Immature natural killer cell (primary cell): ENCODE results near the gene MPO. TPM values are rescaled to one million over a fixed set of nuclear protein-coding genes. Genes with fewer than 3 reads are reported as not detected.

Source experiments
- DNase-seq, 3 donors: peaks; one replicate each; pipeline ENCODE4 v3.0.0; 2022; ENCODE audit warnings: mixed read lengths in 1 of 3
- H3K27ac Mint-ChIP-seq, 6 donors: one replicate each; pipeline ENCODE4 v1.8.0; 2020; ENCODE audit warnings: mixed read lengths in 6 of 6, mild to moderate bottlenecking in 5 of 6, inconsistent platforms in 4 of 6, moderate library complexity in 3 of 6
- H3K27me3 Mint-ChIP-seq, 3 donors: one replicate each; pipeline ENCODE4 v1.8.0; 2020 to 2021; ENCODE audit warnings: low read depth in 3 of 3, mild to moderate bottlenecking in 3 of 3, mixed read lengths in 3 of 3, moderate library complexity in 3 of 3, inconsistent platforms in 1 of 3
- H3K36me3 Mint-ChIP-seq, 3 donors: one replicate each; pipeline ENCODE4 v1.8.0; 2020; ENCODE audit warnings: mixed read lengths in 3 of 3, inconsistent platforms in 2 of 3, mild to moderate bottlenecking in 2 of 3
- H3K4me1 Mint-ChIP-seq, 2 donors: one replicate each; pipeline ENCODE4 v1.8.0; 2020; ENCODE audit warnings: inconsistent platforms in 2 of 2, mild to moderate bottlenecking in 2 of 2, mixed read lengths in 2 of 2, moderate library complexity in 1 of 2
- H3K4me3 Mint-ChIP-seq, 5 donors: one replicate each; pipeline ENCODE4 v1.8.0; 2020; ENCODE audit warnings: mild to moderate bottlenecking in 5 of 5, mixed read lengths in 5 of 5, inconsistent platforms in 3 of 5, moderate library complexity in 3 of 5
- H3K9me3 Mint-ChIP-seq, 6 donors: one replicate each; pipeline ENCODE4 v1.8.0; 2020; ENCODE audit warnings: mild to moderate bottlenecking in 6 of 6, mixed read lengths in 6 of 6, inconsistent platforms in 4 of 6, moderate library complexity in 3 of 6
- polyA plus RNA-seq, 3 donors: library from polyadenylated mRNA; unstranded; fragments of 300-500 nt; fragmentation: Illumina TruSeq; gene quantifications; one replicate each; pipeline ENCODE4 v1.2.3, GENCODE V29; 2021

MPO gene
- polyA plus RNA-seq, 3 donors from 2014 or later = not detected

DNA sequence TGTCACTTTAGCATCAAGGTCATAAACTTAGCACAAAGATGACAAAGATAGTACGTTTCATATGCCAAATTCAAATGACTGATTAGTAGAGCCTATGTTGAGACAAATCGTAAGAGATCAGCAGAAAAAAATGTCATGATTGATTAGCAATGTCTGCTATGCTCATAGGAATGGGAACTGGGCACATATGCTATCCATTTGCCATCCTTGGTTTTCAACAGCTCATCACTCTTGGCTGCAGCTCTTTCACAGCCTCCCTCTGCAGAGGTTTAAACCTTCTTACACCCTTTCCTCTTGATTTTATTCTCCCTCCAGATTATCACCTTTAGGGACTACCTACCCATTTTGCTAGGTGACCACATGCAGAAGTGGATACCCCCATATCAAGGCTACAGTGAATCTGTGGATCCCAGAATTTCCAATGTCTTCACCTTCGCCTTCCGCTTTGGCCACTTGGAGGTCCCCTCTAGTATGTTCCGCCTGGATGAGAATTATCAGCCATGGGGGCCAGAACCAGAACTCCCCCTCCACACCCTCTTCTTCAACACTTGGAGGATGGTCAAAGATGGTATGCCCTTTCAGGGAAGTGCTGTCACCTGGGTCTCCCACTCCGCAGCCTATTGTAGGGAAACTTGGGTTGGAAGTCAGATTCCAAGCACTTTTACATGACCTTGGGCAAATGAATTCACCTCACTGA, 16.2 kb downstream of the MPO start:
- H3K4me3 Mint-ChIP-seq = no peak overlapping the region
- no peak for DNase-seq
- H3K36me3 Mint-ChIP-seq = no peaks in the 10 kb centered on the region
- H3K27ac Mint-ChIP-seq = no peak overlapping the region
- H3K9me3 Mint-ChIP-seq = peaks cover 0 to 2% (median 0%) of the 10 kb centered on the region in 6 donors
- peaks cover 0 to 38% (median 11%) of the 10 kb centered on the region in 3 donors for H3K27me3 Mint-ChIP-seq
- H3K4me1 Mint-ChIP-seq = no peaks in the 10 kb centered on the region

DNA sequence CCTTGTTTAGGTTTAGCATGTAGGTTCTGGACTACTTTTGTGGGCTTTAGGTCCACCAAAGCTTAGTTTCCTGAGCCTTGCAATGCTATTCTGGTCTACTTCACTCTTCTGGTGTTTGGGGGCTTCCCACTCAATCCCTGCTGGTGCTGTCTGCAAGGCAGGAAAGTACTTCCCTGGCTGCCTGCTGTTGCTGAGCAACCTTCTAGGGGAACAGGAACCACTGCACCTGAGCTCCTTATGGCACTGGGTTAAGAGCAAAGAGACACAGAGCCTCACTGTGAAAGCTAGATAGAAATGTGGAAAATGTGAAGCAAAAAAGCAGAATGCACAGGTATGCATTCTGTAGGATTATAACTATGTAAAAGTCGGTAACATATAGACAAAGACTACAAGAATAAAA, 17.0 kb downstream of the MPO start:
- Mint-ChIP-seq H3K9me3 (peaks cover 0 to 2% (median 0%) of the 10 kb centered on the region in 6 donors), H3K27me3 (peaks cover 0 to 39% (median 11%) of the 10 kb centered on the region in 3 donors), H3K4me1 (no peaks in the 10 kb centered on the region), H3K4me3 (no peak overlapping the region), H3K27ac (no peak overlapping the region), H3K36me3 (no peaks in the 10 kb centered on the region)
- DNase-seq = no peak

DNA sequence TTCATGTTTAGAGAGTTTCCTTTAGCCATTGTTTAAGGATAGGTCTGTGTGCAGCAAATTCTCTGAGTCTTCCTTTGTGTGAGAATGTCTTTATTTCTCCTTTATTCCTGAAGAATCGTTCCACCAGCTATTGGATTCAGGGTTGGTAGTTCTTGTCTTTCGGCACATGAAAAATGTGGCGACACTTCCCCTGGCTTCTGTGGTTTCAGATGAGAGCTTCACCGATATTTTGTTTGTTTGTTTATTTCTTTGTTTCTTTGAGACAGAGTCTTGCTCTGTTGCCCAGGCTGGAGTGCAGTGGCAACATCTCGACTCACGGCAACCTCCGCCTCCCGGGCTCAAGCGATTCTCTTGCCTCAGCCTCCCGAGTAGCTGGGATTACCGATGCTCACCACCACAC, 18.6 kb downstream of the MPO start:
- Mint-ChIP-seq H3K4me3 (no peak overlapping the region), H3K27ac (no peak overlapping the region), H3K27me3 (peaks cover 0 to 42% (median 11%) of the 10 kb centered on the region in 3 donors), H3K4me1 (no peaks in the 10 kb centered on the region), H3K36me3 (no peaks in the 10 kb centered on the region), H3K9me3 (peaks cover 0 to 2% (median 0%) of the 10 kb centered on the region in 6 donors)
- DNase-seq = no peak

DNA sequence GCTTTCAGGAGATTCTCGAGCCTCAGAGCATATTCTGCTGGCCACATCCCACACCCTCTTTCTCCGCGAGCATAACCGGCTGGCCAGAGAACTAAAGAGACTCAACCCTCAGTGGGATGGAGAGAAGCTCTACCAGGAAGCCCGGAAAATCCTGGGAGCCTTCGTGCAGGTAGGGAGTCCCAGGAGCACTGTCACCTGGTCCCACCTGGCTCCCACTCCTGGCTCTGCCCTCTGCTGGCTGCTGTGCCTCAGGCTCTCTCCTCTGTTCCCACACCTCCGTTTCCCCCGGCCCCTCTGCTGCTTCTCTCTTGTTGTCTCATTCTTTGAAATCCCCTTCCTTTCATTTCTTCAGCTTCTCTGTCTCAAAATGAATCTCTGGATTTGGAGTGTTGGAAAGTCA, 25.9 kb downstream of the MPO start:
- Mint-ChIP-seq H3K4me3 (no peak overlapping the region), H3K36me3 (no peaks in the 10 kb centered on the region), H3K27me3 (peaks cover 0 to 10% (median 5%) of the 10 kb centered on the region in 3 donors), H3K4me1 (peaks cover under 1 to 4% of the 10 kb centered on the region in 2 donors), H3K27ac (no peak overlapping the region), H3K9me3 (no peaks in the 10 kb centered on the region)
- DNase-seq = no peak

DNA sequence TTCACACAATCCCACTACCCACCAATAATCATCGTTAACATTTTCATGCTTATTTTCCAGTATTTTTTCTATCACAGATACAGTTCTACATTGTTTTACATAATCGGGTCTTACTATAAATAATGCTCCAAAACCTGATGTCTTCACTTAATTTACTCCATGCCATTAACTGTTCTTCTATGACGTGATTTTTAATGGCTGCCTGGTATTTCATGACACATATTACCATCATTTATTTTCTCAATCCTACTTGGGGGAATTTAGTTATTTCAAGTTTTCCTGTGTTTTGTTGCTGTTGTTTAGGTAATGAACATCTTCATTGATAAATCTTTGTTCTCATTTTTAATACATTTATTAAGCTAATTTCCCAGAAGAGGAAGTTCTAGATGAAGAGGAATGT, 27.7 kb downstream of the MPO start:
- Mint-ChIP-seq H3K27ac (no peak overlapping the region), H3K27me3 (peaks cover 5 to 6% (median 5%) of the 10 kb centered on the region in 3 donors), H3K36me3 (no peaks in the 10 kb centered on the region), H3K4me3 (no peak overlapping the region), H3K9me3 (no peaks in the 10 kb centered on the region), H3K4me1 (peaks cover 12% of the 10 kb centered on the region in 2 donors)
- DNase-seq = no peak

DNA sequence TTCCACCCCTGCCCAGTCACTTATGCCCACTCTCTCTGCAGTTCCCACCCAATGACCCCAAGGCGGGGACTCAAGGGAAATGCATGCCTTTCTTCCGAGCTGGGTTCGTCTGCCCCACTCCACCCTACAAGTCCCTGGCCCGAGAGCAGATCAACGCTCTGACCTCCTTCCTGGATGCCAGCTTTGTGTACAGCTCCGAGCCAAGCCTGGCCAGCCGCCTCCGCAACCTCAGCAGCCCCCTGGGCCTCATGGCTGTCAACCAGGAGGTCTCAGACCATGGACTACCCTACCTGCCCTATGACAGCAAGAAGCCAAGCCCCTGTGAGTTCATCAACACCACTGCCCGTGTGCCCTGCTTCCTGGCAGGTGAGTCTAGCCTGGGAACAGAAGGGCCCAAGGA, 28.6 kb downstream of the MPO start:
- no peak overlapping the region for H3K4me3 Mint-ChIP-seq
- no peaks in the 10 kb centered on the region for H3K9me3 Mint-ChIP-seq
- H3K4me1 Mint-ChIP-seq = peaks cover 20 to 21% of the 10 kb centered on the region in 2 donors
- peaks cover 5% of the 10 kb centered on the region in 3 donors for H3K27me3 Mint-ChIP-seq
- no peaks in the 10 kb centered on the region for H3K36me3 Mint-ChIP-seq
- DNase-seq = no peak
- H3K27ac Mint-ChIP-seq = no peak overlapping the region

DNA sequence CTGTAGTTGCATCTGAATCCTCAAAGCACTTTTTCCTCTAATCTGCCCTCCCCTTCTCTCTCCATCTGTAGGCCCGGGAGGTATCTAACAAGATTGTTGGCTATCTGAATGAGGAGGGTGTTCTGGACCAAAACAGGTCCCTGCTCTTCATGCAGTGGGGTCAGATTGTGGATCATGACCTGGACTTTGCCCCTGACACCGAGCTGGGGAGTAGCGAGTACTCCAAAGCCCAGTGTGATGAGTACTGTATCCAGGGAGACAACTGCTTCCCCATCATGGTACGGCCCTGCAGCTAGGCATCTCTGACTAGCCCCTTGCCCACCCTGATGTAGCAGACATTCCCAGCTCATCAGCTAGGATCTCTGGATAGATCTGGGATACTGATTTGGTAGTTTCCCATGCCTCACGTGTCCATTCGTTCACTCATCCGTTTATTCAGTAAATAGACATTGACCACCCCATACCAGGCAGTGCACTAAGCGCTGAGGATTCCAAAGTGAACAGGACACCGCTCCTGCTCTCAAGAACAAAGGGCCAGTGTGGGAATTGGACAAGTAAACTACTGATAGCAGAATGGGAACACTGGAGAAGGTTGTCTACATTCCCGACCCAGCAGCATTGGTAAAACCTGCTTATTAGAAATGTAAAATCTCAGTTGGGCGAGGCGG, 30.3 kb downstream of the MPO start:
- Mint-ChIP-seq H3K4me3 (peak overlapping the region; percentile 27 to 77 (median 51)), H3K27ac (no peak overlapping the region), H3K36me3 (no peaks in the 10 kb centered on the region), H3K27me3 (peaks cover 0 to 5% (median 5%) of the 10 kb centered on the region in 3 donors), H3K4me1 (peaks cover 20 to 29% of the 10 kb centered on the region in 2 donors), H3K9me3 (no peaks in the 10 kb centered on the region)
- DNase-seq = no peak

DNA sequence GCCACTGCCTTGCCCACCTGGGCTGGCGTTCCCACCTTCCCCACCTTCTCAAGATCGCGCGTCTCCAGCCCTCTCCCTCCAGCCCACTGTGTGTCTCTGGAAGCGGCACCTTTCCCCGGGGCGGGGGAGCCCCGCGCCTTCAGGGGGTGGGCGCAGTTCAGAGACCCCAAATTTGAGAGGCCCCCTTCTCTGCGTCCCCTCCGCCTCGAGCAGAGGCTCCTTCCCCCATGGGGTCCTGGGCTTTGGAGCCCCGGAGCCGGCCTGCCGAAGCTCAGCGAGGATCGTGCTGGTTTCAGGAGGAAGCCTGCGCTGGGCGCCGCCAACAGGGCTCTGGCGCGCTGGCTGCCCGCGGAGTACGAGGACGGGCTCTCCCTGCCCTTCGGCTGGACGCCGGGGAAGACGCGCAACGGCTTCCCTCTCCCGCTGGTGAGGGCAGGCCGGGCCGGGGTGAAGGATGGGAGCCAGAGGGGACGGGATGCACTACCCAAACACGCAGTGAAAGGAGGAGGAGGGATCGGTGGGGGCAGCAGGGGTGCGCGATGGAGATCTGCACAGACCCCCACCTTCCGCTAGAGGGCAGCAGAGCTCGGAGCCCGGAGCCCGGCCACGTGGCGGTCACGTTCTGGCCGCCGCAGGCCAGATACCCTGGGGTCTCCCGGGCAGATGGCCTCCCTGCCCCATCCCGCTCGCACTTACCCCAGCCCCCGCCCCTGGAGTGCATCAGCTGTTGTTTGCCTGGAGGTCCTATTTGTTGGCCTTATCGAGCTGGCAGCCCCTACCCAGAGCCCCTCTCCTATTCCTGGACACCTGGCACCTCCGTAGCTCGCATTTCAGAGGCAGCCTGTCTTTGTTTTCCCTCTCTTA, 31.2 kb downstream of the MPO start:
- no peaks in the 10 kb centered on the region for H3K36me3 Mint-ChIP-seq
- H3K27me3 Mint-ChIP-seq = peaks cover 0 to 5% (median 2%) of the 10 kb centered on the region in 3 donors
- peaks cover 20 to 29% of the 10 kb centered on the region in 2 donors for H3K4me1 Mint-ChIP-seq
- no peaks in the 10 kb centered on the region for H3K9me3 Mint-ChIP-seq
- no peak overlapping the region for H3K27ac Mint-ChIP-seq
- peak overlapping the region; percentile 72 to 84 (median 77) for H3K4me3 Mint-ChIP-seq
- peak; percentile 71 to 75 (median 74) for DNase-seq

DNA sequence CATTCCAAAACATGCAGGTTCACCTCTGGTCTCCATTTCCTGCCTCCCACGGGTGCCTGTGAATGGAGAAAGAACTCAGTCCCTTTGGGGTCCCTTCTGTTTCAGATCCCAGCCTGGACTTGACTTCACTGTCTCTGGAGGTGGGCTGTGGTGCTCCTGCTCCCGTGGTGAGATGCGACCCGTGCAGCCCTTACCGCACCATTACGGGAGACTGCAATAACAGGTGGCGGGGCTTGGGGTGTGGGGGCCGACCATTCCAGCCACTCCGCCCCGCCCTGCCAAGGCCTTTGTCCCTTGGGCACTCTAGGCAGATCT, 31.8 kb downstream of the MPO start:
- no peak for DNase-seq
- peaks cover 0 to 5% (median 2%) of the 10 kb centered on the region in 3 donors for H3K27me3 Mint-ChIP-seq
- no peak overlapping the region for H3K27ac Mint-ChIP-seq
- no peaks in the 10 kb centered on the region for H3K9me3 Mint-ChIP-seq
- H3K4me1 Mint-ChIP-seq = peaks cover 20 to 29% of the 10 kb centered on the region in 2 donors
- peaks cover 0 to 3% (median 0%) of the 10 kb centered on the region in 3 donors for H3K36me3 Mint-ChIP-seq
- peak overlapping the region; percentile 23 to 84 (median 54) for H3K4me3 Mint-ChIP-seq

DNA sequence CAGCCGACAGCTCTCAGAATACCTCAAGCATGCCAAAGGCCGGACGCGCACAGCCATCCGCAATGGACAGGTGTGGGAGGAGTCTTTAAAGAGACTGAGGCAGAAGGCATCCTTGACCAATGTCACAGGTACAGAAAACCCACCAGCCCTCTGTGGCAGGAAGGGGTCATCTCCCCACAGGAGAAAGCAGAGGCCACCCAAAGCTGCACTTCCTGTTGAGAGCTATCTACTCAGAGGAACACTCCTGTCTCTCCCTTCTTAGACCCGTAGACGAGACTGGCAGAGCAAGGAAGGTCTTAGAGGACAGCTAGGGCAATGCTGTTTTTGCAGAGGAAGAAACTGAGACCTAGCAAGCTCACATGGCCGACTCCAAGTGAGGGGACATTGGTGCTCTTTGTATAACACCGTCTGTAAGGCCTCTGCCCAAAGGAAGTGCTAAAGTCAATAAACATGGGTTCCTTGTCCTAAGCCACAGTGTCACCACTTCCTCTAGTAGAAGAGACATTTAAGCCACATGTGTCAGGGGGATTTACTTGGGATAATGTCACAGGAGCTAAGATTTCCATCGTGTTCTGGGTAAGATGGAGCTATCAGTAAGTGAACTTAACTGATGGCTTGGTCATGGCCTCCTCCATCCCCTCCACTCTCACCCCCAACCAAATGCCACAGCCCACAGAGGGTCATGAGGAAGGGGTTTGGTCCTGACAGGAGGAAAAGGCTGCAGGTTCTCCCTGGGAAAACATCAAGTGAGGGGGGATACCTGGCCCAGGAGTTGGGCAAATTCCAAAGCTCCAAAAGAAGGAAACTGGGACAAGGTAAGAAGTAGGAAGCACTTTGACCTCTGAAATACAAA, 33.0 kb downstream of the MPO start:
- peak overlapping the region in 5 of 6 donors; percentile 4 to 79 (median 71) for H3K27ac Mint-ChIP-seq
- peak overlapping the region; percentile 15 to 64 (median 28) for H3K4me3 Mint-ChIP-seq
- H3K9me3 Mint-ChIP-seq = peaks cover 0 to under 1% (median 0%) of the 10 kb centered on the region in 6 donors
- peaks cover 20 to 29% of the 10 kb centered on the region in 2 donors for H3K4me1 Mint-ChIP-seq
- H3K27me3 Mint-ChIP-seq = peaks cover 0 to 5% (median 1%) of the 10 kb centered on the region in 3 donors
- DNase-seq = peak in 2 of 3 donors; percentile 8 to 10
- peaks cover 0 to 3% (median 0%) of the 10 kb centered on the region in 3 donors for H3K36me3 Mint-ChIP-seq

DNA sequence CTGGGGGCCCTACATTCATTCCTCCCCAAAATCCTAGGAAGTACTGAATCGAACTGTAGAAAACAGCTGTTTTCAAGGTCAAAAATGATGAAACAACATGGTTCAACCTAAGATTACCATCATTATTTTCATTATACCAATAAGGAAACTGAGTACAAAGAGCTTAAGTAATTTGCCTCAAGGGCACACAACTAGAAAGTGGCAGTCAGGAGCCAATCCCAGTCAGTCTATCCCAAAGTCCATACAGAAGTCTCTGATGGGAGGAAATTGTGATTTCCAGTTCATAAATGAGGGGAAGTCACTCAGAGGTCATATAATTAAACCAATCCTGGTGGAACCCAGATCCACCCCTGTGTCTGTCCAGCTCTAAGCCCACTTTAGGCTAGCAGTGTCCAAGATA, 34.0 kb downstream of the MPO start:
- H3K4me1 Mint-ChIP-seq = peaks cover 20 to 29% of the 10 kb centered on the region in 2 donors
- DNase-seq = no peak
- H3K36me3 Mint-ChIP-seq = peaks cover 0 to 3% (median 0%) of the 10 kb centered on the region in 3 donors
- H3K27me3 Mint-ChIP-seq = peaks cover 2 to 5% (median 2%) of the 10 kb centered on the region in 3 donors
- no peak overlapping the region for H3K27ac Mint-ChIP-seq
- H3K9me3 Mint-ChIP-seq = peaks cover 0 to 1% (median 0%) of the 10 kb centered on the region in 6 donors
- H3K4me3 Mint-ChIP-seq = no peak overlapping the region

DNA sequence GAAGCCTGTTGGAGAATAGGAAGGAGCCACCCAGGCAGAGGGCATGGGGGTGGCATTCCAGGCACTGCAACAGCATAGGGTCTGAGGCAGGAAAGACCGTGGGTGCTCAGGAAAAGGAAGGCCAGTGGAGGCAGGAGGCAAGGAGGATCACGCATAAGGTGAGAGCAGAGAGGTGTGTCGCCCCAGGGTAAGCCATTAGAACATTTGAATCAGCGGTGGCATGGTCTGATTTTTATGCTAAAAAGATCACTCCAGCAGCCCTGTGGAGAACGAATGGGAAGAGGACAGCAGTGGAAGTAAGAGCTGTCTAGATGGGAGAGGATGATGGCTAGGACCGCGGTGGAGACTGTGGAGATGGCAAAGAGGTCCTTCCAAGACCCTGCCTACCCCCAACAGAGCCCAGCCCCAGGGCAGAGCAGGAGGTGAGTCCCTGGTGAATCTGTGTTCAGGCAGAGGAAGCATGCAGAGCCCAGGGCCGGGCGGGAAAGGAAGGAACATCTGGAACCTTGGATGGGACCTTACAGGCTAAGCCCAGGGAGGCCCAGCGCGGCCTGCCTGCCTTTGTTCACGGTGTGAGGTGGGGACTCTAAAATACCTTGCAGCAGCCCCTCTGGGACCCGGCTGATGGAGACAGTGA, 34.5 kb downstream of the MPO start:
- Mint-ChIP-seq H3K4me3 (no peak overlapping the region), H3K36me3 (peaks cover 0 to 3% (median 0%) of the 10 kb centered on the region in 3 donors), H3K4me1 (peaks cover 20 to 29% of the 10 kb centered on the region in 2 donors), H3K27me3 (peaks cover 2 to 6% (median 5%) of the 10 kb centered on the region in 3 donors), H3K27ac (peak overlapping the region in 1 of 6 donors; percentile 10), H3K9me3 (peaks cover 0 to 1% (median 0%) of the 10 kb centered on the region in 6 donors)
- DNase-seq = no peak
